Measurements from ENCODE around the gene SLC35D1. TPM values are rescaled to one million over a fixed set of nuclear protein-coding genes. Genes with fewer than 3 reads are reported as not detected.
A peak's percentile ranks its signal among the peaks of the same experiment; 100 is the strongest.

SLC35D1 gene
- total RNA-seq, 1 experiment from 2014 or later, result 7.0 TPM

GRCh38 chr1:67053535-67053784 is 488 bp downstream of the SLC35D1 start:
- peak overlapping the region; percentile 82 to 88 for H3K4me3 ChIP-seq (ENCODE audit: low read depth in 2 of 2, low read length in 2 of 2)
- no peaks in the 10 kb centered on the region for H3K27me3 ChIP-seq (ENCODE audit: control insufficient read depth, insufficient read depth, low read length)
- no TSS peak for BruUV-seq (replicated peaks)
- peaks cover 5% of the 10 kb centered on the region; the same call in 1 of the 2 replicates for H3K4me1 ChIP-seq (ENCODE audit: control insufficient read depth, insufficient read depth, low read length)
- CTCF ChIA-PET, result interaction anchor here (0.6 to 1.0 kb wide), 2 partner anchors 108 to 288 kb away, joined by 3 to 5 read pairs; no protein-coding TSS in a partner anchor
- ATAC-seq (peak; percentile 85), DNase-seq (ENCODE audit: low read depth, low spot score) (no peak)
- peak overlapping the region; percentile 73 for H3K27ac ChIP-seq (ENCODE audit: low read length)
- in situ Hi-C loops (cut with HindIII; ENCODE audit: low pct_unique_long_range_greater_than_20kb, low sequenced_read_pairs), result no loop called here
- no peaks in the 10 kb centered on the region for H3K9me3 ChIP-seq (ENCODE audit: control insufficient read depth, insufficient read depth, low read depth, low read length)
- POLR2A ChIA-PET, result no interaction called here
- intact Hi-C loops (cut with micrococcal nuclease; ENCODE audit: unreplicated experiment), result no loop called here
- TF ChIP-seq REST (IDR thresholded peaks at IDR 0.05; ENCODE audit: insufficient read depth in 1 of 2, low read depth in 2 of 2, low read length in 1 of 2) (no peak), TCF7L2 (IDR thresholded peaks at IDR 0.05; ENCODE audit: low read depth, low read length) (no peak), CTCF (IDR thresholded peaks at IDR 0.05) (no peak)
- peaks cover 2% of the 10 kb centered on the region for H3K36me3 ChIP-seq (ENCODE audit: control insufficient read depth, insufficient read depth, low read length)

- DNase-seq (ENCODE audit: low read depth, low spot score), result no peak
- Histone ChIP-seq H3K36me3 (ENCODE audit: control insufficient read depth, insufficient read depth, low read length) (peaks cover 2% of the 10 kb centered on the region), H3K4me3 (ENCODE audit: low read depth in 2 of 2, low read length in 2 of 2) (peak overlapping the region; percentile 82 to 88), H3K27me3 (ENCODE audit: control insufficient read depth, insufficient read depth, low read length) (no peaks in the 10 kb centered on the region), H3K9me3 (ENCODE audit: control insufficient read depth, insufficient read depth, low read depth, low read length) (no peaks in the 10 kb centered on the region), H3K4me1 (ENCODE audit: control insufficient read depth, insufficient read depth, low read length) (peaks cover 5% of the 10 kb centered on the region; the same call in 1 of the 2 replicates), H3K27ac (ENCODE audit: low read length) (peak overlapping the region; percentile 73)
- POLR2A ChIA-PET, result no interaction called here
- TF ChIP-seq SIN3A (IDR thresholded peaks at IDR 0.05; ENCODE audit: borderline replicate concordance, insufficient read depth, low read depth, low read length) (no peak), TCF7L2 (IDR thresholded peaks at IDR 0.05; ENCODE audit: low read depth, low read length) (0 out of 2 replicates have a peak, but pooled peaks have one; percentile 2), CTCF (IDR thresholded peaks at IDR 0.05) (no peak)
- peak; percentile 57 for ATAC-seq
- BruUV-seq (replicated peaks), result no TSS peak
- in situ Hi-C loops (cut with HindIII; ENCODE audit: low pct_unique_long_range_greater_than_20kb, low sequenced_read_pairs), result no loop called here
- CTCF ChIA-PET, result interaction anchor here (0.6 to 1.0 kb wide), 2 partner anchors 109 to 287 kb away, joined by 3 to 5 read pairs; no protein-coding TSS in a partner anchor
- intact Hi-C loops (cut with micrococcal nuclease; ENCODE audit: unreplicated experiment), result no loop called here
Observed at GRCh38 chr1:67052741-67053534, 1.0 kb downstream of the SLC35D1 start.

Measured in Panc1 (cell line).